IPS-15b (cell line): Measurements from ENCODE around the gene ARSG.
"Not testable (repeated sequence)": the region's sequence is repeated elsewhere in the genome, so short reads cannot be mapped to it uniquely, and the experiment has no call there.

Source experiments
- H3K27me3 ChIP-seq: one replicate; pipeline ENCODE4 v1.6.1; 2013; ENCODE audit warnings: low read length; ENCODE audit not compliant: control insufficient read depth, insufficient read depth
- H3K36me3 ChIP-seq: one replicate; pipeline ENCODE4 v1.6.1; 2013; ENCODE audit warnings: low read length; ENCODE audit not compliant: control insufficient read depth, insufficient read depth
- H3K4me1 ChIP-seq: one replicate; pipeline ENCODE4 v1.6.1; 2013; ENCODE audit warnings: mild to moderate bottlenecking, low read length; ENCODE audit not compliant: control insufficient read depth, insufficient read depth
- H3K4me3 ChIP-seq: one replicate; pipeline ENCODE4 v1.5.1; 2013; ENCODE audit warnings: low read depth, low read length
- H3K9ac ChIP-seq: one replicate; pipeline ENCODE4 v1.6.1; 2013; ENCODE audit warnings: low read depth, mild to moderate bottlenecking, low read length
- H3K9me3 ChIP-seq: one replicate; pipeline ENCODE4 v1.6.1; 2013; ENCODE audit warnings: mild to moderate bottlenecking, low read length; ENCODE audit not compliant: control insufficient read depth, insufficient read depth

ARSG gene

GRCh38 chr17:68347380-68347779 is 56.1 kb downstream of the ARSG start:
- no peaks in the 10 kb centered on the region for H3K4me1 ChIP-seq
- no peaks in the 10 kb centered on the region for H3K27me3 ChIP-seq
- H3K9ac ChIP-seq = no peak overlapping the region
- no peaks in the 10 kb centered on the region for H3K36me3 ChIP-seq
- H3K4me3 ChIP-seq = no peak overlapping the region
- H3K9me3 ChIP-seq = no peaks in the 10 kb centered on the region

DNA sequence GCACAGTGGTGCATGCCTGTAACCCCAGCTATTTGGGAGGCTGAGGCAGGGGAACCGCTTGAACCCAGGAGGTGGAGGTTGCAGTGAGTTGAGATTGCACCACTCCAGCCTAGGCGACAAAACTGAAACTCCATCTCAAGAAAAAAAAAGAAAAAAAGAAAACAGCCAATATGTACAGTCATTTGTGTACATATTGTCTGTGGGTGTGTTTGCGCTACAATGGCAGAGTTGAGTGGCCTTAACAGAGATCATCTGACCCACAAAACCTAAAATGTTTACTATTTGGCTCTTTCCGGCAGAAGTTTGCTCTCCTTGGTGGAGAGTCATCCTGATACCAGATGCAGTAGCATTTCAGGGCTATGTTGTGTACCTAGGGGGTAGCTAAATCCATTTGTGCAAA is 57.9 kb downstream of the ARSG start:
- Histone ChIP-seq H3K4me3 (no peak overlapping the region), H3K36me3 (no peaks in the 10 kb centered on the region), H3K4me1 (no peaks in the 10 kb centered on the region), H3K9me3 (no peaks in the 10 kb centered on the region), H3K27me3 (no peaks in the 10 kb centered on the region), H3K9ac (no peak overlapping the region)

GRCh38 chr17:68351395-68351794 is 60.1 kb downstream of the ARSG start:
- Histone ChIP-seq H3K27me3 (no peaks in the 10 kb centered on the region), H3K4me1 (no peaks in the 10 kb centered on the region), H3K4me3 (no peak overlapping the region), H3K9ac (no peak overlapping the region), H3K36me3 (no peaks in the 10 kb centered on the region), H3K9me3 (no peaks in the 10 kb centered on the region)

- Histone ChIP-seq H3K9me3 (no peaks in the 10 kb centered on the region), H3K36me3 (no peaks in the 10 kb centered on the region), H3K9ac (no peak overlapping the region), H3K4me1 (no peaks in the 10 kb centered on the region), H3K4me3 (no peak overlapping the region), H3K27me3 (no peaks in the 10 kb centered on the region)
Observed at GRCh38 chr17:68352041-68352440, 60.7 kb downstream of the ARSG start.

DNA sequence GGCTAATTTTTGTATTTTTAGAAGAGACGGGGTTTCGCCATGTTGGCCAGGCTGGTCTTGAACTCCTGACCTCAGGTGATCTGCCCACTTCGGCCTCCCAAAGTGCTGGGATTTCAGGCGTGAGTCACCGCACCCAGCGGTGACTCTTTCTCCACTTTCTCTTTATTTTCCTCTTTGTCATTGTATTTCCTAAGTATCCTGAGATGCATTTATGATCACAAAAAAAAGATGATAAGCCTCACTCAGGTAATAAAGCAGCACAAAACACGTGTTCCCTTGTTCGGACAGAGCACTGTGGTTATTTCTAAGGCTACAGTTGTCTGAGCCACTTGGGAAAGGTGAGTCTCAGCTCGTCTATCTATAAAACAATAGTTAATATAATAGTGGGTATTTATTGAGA is 61.4 kb downstream of the ARSG start:
- not testable (repeated sequence) for H3K9ac ChIP-seq, H3K4me1 ChIP-seq, H3K4me3 ChIP-seq, H3K9me3 ChIP-seq, H3K27me3 ChIP-seq, H3K36me3 ChIP-seq

DNA sequence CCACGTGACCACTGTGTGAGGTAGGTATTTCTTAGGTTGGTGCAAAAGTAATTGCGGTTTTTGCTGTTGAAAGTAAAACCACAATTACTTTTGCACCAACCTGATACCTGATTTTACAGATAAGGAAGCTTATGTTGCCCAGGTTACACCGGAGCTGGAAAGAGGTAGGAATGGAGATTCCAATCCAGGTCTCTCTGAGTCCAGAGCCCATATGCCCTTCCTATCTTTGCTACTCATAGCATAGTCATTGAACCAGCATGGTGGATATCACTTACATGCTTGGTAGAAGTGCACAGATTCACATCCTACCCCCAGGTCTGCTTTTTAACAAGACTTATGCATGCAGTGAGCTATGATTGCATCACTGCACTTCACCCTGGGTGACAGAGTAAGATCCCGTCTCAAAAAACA is 61.8 kb downstream of the ARSG start:
- no peaks in the 10 kb centered on the region for H3K9me3 ChIP-seq
- no peaks in the 10 kb centered on the region for H3K4me1 ChIP-seq
- H3K27me3 ChIP-seq = no peaks in the 10 kb centered on the region
- H3K36me3 ChIP-seq = no peaks in the 10 kb centered on the region
- H3K9ac ChIP-seq = no peak overlapping the region
- no peak overlapping the region for H3K4me3 ChIP-seq

DNA sequence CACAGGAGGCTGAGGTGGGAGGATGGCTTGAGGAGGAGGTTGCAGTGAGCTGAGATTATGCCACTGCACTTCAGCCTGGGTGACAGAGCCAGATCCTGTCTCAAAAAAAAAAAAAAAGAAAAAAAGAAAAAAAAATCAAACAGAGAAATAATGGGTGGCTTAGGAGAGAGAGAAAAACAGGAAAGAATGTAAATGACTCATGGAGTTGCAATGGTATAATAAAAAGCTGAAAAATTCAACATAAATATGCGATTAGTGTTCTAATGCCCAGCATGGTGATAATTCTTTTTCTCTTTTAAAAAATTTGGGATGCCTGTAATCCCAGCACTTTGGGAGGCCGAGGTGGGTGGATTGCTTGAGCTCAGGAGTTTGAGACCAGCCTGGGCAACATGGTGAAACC is 63.0 kb downstream of the ARSG start:
- not testable (repeated sequence) for H3K4me1 ChIP-seq, H3K9me3 ChIP-seq, H3K9ac ChIP-seq, H3K4me3 ChIP-seq, H3K36me3 ChIP-seq, H3K27me3 ChIP-seq

- not testable (repeated sequence) for H3K36me3 ChIP-seq, H3K27me3 ChIP-seq, H3K9ac ChIP-seq
Observed at GRCh38 chr17:68355108-68355507, 63.8 kb downstream of the ARSG start.

GRCh38 chr17:68356520-68356919 is 65.2 kb downstream of the ARSG start:
- Histone ChIP-seq H3K36me3 (no peaks in the 10 kb centered on the region), H3K4me3 (no peak overlapping the region), H3K9me3 (no peaks in the 10 kb centered on the region), H3K27me3 (no peaks in the 10 kb centered on the region), H3K4me1 (peaks cover 8% of the 10 kb centered on the region), H3K9ac (no peak overlapping the region)

More at GRCh38 chr17:68355108-68355507, 63.8 kb downstream of the ARSG start:
- not testable (repeated sequence) for H3K4me3 ChIP-seq, H3K4me1 ChIP-seq, H3K9me3 ChIP-seq

GRCh38 chr17:68356949-68357455 is 65.7 kb downstream of the ARSG start:
- no peaks in the 10 kb centered on the region for H3K27me3 ChIP-seq
- no peaks in the 10 kb centered on the region for H3K36me3 ChIP-seq
- H3K4me3 ChIP-seq = no peak overlapping the region
- H3K9me3 ChIP-seq = no peaks in the 10 kb centered on the region
- H3K4me1 ChIP-seq = peaks cover 8% of the 10 kb centered on the region
- H3K9ac ChIP-seq = no peak overlapping the region

- Histone ChIP-seq H3K9me3 (no peaks in the 10 kb centered on the region), H3K36me3 (no peaks in the 10 kb centered on the region), H3K27me3 (no peaks in the 10 kb centered on the region), H3K4me3 (no peak overlapping the region), H3K9ac (no peak overlapping the region), H3K4me1 (peaks cover 8% of the 10 kb centered on the region)
Observed at GRCh38 chr17:68357886-68358285, 66.6 kb downstream of the ARSG start.

GRCh38 chr17:68359791-68360535 is 68.7 kb downstream of the ARSG start:
- H3K9ac ChIP-seq = no peak overlapping the region
- H3K36me3 ChIP-seq = no peaks in the 10 kb centered on the region
- no peaks in the 10 kb centered on the region for H3K27me3 ChIP-seq
- H3K4me1 ChIP-seq = peaks cover 8% of the 10 kb centered on the region
- H3K4me3 ChIP-seq = no peak overlapping the region
- no peaks in the 10 kb centered on the region for H3K9me3 ChIP-seq
